CD4-positive, alpha-beta T cell treated with Interleukin-12 subunit alpha and Interleukin-12 subunit beta, for 1 hour (primary cell): Measurements from ENCODE around the gene DMD.

ENCODE experiments used
- DNase-seq: peaks from one replicate; pipeline ENCODE4 v3.0.0-alpha.2; 2020

DMD gene

DNA sequence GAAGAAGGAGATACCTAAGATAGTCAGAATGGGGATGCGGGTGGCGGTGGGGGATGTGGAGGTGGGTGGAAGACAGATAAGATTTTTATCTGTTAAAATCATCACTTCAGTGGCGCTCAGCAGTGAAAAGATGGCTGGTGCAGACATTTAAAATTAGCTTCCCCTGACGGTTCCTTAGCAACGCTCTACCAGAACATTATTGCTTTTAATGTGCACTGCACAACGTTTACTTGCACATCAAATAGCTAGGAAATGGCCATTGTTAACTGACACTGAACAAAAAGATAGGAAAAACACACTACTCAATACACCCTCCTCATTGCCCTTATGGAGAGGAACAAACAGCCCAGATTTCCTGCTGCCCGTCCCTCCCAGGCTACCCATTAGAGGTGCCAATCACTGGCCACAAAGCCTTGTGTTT, 2078.5 kb downstream of the DMD start:
- no peak for DNase-seq

DNA sequence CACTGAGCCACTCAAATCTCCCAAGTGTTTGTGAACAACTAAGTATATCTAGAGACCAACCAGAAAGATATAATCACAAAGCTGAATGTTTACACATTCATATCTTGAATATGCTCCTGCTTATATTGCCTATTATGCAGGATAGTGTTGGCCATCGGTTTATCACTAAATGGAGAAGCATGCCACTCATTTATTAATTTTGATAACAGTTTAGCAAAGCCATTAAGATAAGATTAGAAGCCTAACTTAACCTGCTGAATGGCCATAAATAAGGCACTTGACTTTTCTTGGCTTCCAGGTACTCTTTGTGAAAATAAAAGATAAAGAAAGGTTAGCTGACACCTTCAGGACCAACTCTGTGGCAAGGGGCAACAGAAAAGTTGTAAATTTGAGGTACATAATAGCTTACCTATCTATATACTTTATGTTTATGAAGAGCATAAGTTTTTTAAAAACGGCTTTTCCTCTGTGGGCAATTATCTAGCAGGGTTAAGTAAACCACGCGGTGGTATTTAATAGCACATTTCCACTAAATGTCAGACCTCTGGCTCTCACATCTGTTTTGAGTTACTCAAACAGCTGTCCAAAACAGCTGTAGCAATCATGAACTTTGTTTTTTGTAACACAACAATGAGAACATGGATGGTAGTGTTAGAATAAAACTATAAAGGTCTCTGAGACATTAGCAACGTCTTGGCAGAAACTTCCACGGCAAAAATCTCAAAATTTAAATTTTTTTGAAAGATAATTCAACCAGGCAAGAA, 2080.7 kb downstream of the DMD start:
- DNase-seq: no peak

DNA sequence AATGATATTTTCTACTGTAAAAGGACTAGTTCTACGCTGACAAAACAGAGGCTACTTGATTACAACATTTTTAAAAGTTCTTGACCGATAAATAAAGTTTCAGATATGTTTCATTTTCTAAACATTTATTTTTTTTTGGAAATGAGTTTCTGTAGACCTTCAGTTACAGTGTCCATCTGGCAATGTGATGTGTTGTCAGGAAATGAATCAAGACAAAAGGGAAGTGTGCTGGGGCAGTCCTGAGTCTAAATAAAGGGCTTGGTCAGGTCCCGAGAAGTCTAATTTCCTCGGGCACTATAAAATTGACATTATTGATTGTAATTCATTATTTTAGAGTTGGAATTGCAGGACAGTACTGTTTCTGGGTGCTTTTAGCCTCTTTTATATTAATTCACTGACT, 2082.5 kb downstream of the DMD start:
- no peak for DNase-seq

DNA sequence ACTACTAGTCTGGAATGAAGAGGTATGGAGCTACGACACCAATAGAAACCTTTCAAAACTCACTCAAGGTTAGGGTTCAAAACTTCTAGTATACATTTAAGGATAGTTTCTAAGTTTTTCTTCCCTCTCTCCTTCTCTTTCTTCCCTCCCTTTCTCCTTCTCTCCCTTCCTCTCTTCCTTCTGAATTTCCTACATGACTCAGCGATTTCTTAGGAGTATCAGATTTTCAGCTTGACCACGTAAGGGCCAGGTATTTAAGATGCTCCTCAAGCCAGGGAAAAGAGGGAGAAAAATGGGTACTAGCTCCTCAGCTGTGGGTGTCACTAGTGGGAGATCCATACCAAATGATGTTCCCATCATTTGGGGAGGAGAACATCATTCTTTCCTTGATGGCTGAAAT, 2083.6 kb downstream of the DMD start:
- no peak for DNase-seq

DNA sequence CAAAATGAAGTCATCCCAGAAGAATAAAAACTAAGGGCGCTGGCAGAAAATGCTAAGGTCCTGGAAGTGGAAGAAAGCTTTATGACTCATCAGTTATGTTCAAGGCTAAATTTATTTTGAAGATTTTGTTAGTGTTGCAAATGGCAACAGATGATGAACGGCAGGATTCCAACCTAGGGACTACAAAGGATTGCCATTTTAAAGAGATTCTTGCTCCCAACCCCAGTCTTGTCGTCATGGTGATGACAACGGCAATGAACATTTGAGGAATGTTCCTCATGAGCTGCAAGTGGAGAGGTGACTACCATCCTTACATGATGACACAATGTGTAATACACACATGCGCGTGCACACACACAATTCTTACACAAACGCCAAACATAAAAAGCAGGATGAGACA, 2085.1 kb downstream of the DMD start:
- no peak for DNase-seq

DNA sequence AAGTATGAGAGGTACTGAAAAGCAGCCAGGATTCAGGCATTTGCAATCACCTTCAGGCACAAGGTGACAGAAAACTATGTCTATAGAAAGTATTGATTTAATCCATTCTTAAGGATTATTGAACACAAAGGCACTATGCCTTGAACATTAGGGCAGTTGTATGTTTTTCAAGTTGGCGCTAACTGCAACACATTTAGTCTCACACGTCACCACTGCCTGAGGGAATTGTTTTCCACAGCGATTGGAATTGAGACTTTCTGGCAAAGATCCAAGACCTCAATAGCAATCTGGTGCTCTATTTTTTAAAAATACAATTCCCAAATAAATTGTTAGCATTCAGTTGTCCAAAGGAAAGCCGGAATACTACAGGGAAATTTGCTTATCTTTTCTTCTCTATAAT, 2086.8 kb downstream of the DMD start:
- no peak for DNase-seq

DNA sequence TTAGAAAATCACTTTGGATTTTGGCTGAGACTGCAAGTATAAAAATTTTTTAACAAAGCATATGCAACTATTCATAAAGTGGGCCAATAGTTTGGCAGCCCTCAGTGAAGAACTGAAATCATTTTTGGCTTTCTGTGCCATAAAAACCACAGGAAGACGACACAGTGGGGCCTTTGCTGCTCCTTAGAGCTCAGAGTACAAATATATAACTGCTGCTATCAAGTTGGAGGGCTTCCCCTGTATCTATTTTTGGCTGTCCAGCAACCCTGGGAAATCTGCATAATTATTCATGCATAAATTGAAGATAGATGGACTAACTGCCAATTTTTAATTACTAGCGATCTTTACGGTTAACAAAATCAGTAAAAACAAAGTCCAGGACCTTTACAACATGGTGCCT, 2088.0 kb downstream of the DMD start:
- no peak for DNase-seq

DNA sequence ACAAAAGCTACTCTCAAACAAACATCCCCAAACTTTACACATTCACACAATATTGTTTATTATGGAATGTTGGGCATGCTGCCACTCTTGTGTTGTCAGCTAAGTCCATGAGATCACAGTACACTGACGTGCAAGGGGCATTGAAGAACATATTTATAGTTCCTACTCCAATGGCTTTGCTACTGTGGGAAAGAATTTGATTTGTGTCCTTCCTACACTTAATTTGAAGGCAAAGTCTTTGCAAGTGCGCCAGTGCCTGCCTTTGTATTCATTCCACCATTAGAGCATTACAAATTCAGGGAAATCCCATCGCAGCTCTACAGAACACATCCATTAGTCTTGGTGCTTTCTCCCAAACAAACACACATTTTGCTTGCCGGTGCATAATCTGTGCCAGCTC, 2094.1 kb downstream of the DMD start:
- DNase-seq: no peak

DNA sequence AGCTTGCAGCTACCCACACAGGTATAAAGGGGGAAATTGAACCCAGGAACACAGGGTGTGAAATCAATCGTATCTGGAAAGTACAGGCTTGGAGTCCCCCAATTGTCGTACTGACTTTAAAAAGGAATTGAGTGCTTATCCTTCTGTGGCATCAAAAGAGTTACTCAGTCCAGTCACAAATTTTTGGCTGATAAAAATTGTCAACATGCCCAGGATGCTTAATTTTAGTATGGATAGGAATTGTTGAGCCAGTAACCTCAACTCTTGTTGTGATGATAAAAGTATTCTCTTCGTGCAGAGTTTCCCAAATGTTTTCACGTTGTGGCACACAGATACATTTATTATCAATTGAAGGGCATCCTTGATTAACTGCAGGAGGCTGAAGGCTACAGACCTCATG, 2096.0 kb downstream of the DMD start:
- DNase-seq: no peak

DNA sequence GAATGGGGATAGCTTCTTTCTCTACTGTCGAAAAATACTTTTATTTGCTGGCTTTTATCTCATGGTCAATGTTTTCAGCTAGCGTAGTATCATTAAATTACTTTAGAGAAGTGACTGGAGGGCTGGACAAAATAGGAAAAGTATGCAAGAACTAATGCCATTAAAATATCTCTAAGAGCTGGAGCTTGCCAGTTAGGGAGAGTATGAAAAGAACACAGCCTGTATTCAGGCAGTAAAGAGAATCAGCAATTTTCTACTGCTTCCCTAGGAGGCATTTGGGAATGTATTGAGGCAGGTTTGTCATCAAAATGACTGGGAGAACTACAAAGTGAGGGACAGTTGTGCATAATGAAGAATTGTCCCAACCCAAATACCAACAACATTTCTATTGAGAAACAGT, 2096.5 kb downstream of the DMD start:
- DNase-seq: no peak

DNA sequence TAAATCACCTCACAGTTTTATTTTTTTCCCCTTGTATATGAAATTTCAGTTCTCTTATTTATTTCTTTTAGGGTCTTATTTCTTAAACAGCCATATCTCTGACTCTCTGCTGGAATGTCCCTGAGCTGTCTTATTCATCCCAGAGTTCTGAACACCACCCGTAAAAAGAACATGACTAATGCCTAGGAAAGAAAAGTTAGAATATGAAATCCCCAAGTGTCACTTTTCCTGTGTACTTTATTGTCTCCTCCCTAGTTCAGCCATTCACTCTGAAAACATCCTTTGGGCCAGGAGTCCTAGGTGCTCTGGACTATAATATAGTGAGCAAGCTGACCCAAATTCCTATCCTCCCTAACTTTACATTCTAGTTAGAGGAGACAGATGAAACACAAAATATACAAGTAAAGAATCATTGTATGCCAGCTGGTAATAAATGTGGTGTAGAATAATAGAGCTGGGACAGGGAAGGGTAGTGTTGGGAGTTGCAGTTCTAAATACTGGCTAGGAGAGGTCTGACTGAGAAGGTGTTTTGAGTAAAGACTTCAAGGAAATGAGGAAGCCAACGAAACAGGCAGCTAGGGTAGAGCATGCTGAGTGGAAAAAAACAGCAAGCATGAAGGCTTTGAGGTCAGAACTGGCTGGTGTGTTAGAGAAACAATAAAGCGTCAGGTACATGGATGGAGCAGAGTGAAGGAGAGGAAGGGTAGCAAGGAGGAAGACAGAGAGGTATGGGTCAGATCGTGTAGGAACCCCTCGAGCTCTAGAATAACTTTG, 2098.9 kb downstream of the DMD start:
- DNase-seq: no peak

DNA sequence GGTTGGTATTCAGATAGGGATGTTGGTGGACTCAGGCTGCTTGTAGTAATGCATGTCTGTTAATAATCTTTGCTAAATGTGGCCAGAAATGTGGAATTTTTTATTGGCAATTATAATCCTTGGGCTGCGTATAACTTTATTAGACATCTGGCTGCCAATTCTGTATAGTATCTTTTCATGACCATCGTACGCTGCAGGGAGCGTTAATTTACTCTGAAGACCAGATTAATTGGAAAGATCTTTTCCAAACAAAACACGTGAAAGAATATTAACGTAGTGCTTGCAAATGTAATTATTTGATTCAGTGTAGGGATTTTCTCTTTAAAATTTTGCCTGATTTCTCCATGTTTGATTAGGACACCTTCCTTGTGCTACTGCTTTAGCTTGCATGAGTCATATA, 2100.7 kb downstream of the DMD start:
- DNase-seq: no peak

DNA sequence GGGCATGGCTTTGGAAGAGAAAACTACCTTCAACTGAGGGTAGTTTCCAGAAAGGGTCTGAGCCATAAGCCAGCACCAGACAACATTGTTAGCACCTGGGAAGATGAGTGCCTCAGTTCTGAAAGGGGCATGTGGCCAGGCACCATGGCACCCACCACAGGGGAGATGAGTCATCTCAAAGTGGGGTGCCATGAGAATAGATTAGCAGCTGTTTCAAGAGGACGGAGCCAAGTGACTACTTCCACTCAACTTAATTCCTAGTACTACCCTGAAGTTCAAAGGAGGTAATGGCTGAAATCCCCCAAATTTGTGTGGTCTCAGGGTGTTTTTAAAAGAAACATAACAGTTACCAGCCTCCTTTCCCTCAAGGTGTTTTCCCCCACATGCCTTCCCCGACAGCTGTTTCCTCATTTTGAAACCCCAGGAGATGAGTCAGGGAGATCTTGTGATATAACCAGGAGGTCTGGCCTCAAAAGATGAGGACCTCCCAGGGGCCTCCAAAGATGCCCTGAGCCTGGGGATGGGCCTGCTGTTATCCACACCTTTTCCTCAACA, 2111.7 kb downstream of the DMD start:
- no peak for DNase-seq

DNA sequence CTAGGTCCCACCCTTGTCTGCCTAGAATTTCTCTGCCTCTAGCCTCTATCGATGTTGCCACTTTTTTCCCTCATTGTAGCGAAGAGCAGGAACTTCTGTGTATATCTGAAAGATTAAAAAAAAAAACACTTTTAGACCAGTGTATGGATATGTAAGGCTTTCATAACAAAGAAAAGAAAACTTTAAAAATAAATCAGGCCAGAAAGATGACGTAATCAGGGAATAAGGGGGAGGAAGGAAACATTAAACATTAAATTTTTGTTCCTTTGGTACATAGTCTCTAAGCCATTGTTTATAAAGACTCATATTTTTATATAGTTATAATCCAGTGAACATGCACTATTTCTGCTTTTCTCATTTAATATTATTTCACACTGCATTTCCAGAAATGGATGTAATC, 2113.3 kb downstream of the DMD start:
- no peak for DNase-seq

DNA sequence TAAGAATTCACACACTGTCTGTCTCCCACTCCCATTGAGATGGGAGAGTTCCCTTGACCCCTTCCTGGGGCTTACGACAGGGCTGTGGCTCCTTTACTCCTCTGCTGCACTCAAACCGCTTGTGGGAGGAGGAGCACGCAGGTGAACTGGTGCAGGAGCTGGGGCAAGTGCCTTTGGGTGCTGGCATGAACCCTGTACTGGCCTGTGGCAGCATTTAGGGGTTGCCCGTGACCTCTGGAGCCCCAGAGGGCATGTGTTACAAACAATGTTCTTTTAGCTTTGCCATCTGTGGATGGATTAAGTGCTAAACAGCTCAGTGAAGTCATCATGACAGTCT, 2117.7 kb downstream of the DMD start:
- no peak for DNase-seq

DNA sequence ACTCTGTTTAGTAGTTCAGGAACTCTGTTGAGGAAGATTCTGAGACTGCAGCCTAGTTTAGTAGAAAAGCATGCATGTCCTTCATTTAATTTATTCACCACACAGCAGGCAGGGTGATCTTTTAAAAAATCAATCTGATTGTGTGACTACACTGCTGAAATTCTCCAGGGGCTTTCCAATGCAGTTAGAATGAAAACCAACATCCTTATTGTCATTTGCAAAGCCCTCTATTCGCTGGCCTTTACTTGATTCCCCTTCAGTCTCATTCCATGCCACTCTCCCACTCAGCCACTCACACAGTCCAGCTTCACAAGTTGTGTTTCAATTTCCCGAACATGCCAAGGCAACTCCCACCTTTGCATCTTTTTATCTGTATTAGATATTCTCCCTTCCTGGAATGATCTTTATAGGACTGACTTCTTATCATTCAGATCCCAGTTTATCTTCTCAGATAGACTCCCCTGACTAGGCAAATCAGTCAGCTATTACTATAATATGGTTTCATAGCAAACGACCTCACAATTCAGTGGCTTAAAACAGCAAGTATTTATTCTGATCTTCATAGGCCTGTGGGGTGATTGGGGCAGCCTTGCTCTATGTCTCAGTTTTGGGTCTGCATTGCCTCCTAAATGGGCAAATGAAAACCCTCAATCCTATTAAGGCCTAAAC, 2118.2 kb downstream of the DMD start:
- DNase-seq: no peak

DNA sequence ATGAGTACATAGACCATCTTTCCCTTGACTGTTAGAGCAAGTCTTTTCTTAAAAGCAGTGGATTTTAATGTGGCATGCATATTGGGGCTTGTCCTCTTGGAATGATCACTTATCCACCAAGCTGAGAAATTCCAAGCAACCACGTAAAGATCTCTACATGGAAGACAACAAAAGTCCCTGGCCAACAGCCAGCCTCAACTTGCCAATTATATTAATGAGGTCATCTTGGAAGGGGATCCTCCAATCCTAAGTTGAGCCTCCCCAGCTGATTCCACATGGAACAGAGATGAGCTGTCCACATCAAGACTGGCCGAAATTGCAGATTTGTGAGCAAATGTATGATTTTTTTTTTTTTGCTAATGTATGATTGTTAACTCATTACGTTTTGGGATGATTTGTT, 2118.9 kb downstream of the DMD start:
- DNase-seq: no peak

DNA sequence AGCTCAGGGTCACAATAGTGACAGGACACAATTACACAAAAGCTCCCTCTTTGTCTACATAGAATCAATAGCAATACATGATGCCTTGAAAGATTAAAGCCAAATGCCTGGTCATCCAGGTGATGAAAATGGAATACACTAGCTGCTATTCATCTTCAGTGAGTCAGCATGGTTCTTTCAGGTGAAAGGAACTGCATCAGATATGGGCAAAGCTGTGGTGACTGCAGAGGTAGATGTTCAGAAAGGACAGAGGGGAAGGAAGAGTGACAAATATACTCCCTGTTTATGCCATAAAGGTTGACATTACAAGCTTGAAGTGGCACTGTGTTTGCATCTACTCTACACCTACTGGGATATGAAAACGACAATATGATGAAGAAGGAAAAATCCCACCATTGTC, 2119.5 kb downstream of the DMD start:
- no peak for DNase-seq

DNA sequence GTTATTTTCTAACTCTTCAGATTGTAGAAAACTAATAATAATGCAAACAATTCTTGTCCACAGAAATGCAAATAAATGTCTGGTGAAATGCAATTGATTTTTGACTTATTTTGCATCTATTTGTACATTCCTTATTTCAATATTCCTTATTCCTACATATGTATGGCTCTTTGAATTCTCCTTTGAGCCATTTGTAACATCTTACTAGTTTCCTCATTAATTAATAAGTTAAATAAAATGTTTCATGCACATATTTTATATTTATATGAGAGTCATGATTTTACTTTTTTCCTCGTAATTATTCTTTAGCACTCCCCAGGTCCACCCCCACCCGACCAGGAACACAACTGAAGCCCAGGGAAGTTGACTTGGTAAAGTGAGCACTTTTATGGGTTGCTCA, 2136.8 kb downstream of the DMD start:
- no peak for DNase-seq

DNA sequence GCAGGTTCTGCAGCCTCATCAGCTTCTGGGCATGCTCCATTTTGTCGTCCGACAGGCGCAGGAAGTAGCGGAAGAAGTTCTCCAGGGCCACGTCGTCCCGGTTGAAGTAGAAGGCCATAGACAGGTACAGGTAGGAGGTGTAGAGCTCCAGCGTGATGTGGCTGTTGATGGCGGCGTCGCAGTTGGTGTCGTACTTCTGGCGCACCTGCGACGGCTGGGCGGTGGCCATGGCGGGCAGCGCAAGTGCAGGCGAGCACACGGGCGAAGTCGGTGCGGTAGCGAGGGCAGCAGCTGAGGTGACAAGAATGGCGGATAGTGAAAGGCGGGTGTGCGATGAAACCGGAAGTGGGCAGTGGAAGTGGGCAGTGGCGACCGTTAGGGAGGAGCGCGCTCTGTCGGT, 2139.6 kb downstream of the DMD start, which contains the start of gene FTHL17:
TSS of gene FTHL17 (minus strand) at position 317 of the 400 bp plus-strand sequence. CDS start at position 229, 88 bp downstream.
- DNase-seq: no peak

DNA sequence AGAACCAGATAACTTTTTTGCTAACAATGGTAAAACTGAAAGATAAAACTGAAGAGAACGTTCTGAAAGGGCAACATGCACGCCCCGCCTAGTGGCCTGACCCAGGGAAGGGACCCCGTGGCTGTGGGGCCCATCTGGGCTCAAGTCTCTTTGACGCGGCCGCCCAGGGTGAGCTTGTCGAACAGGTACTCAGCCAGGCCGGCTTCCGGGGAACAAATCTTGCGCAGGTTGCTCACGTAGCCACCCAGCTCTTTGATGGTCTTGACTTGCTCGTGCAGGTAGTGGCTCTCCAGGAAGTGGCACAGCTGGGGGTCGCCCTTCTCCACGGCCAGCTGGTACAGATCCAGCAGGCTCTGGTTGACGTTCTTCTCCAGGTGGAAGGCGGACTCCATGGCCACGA, 2140.1 kb downstream of the DMD start:
- DNase-seq: no peak

DNA sequence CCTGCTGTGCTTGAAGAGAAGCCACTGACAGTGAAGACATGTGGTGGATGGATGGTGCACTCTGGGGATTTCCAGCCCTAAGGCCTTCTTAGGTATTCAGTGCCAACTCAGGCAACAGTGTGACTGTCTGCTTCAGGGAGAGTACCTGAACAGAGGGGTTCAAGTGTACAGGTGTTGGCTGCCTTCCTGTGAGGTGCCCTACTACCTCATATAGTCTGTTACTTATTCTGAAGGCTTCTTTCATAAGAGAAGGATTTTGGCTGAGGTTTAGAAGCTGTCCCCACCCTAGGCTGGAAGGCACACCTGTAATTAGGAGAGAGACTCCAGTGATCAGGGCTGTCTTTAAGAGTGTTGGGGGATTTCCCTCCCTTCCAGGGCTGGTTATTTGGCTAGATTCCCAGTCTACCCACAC, 2141.3 kb downstream of the DMD start:
- DNase-seq: no peak
